Osteoblast (primary cell): ENCODE measurements around the gene CRADD. TPM values are rescaled to one million over a fixed set of nuclear protein-coding genes. Genes with fewer than 3 reads are reported as not detected.

Source experiments
- DNase-seq: peaks from one replicate; pipeline ENCODE4 v3.0.0; 2011; ENCODE audit warnings: low spot score, mixed read lengths; ENCODE audit not compliant: insufficient read length; ENCODE audit errors: missing footprints
- H2AFZ ChIP-seq: 2 replicates; pipeline ENCODE4 v1.6.0; 2011; ENCODE audit warnings: mild to moderate bottlenecking, low read length
- H3K27ac ChIP-seq: 2 replicates; pipeline ENCODE4 v1.5.1; 2011; ENCODE audit warnings: mild to moderate bottlenecking, low read depth, low read length, moderate library complexity
- H3K27me3 ChIP-seq: 2 replicates; pipeline ENCODE4 v1.6.0; 2012; ENCODE audit warnings: mild to moderate bottlenecking, control low read depth, inconsistent platforms, low read length, moderate library complexity; ENCODE audit not compliant: insufficient read depth
- H3K36me3 ChIP-seq: 2 replicates; pipeline ENCODE4 v1.5.1; 2011; ENCODE audit warnings: mild to moderate bottlenecking, low read length, control low read depth, moderate library complexity; ENCODE audit not compliant: insufficient read depth
- H3K4me1 ChIP-seq: 2 replicates; pipeline ENCODE4 v1.5.1; 2011; ENCODE audit warnings: mild to moderate bottlenecking, low read length, control low read depth, moderate library complexity; ENCODE audit not compliant: insufficient read depth
- H3K4me2 ChIP-seq: 2 replicates; pipeline ENCODE4 v1.6.0; 2011; ENCODE audit warnings: mild to moderate bottlenecking, low read length; ENCODE audit not compliant: insufficient read depth
- H3K4me3 ChIP-seq: fragments of 200-600 bp; sonication (generic); 3 replicates; pipeline ENCODE4 v1.5.1; 2012; ENCODE audit warnings: mild to moderate bottlenecking, low read length, inconsistent platforms; ENCODE audit not compliant: insufficient read depth
- H3K79me2 ChIP-seq: 2 replicates; pipeline ENCODE4 v1.6.0; 2012; ENCODE audit warnings: mild to moderate bottlenecking, low read length, control low read depth, inconsistent platforms; ENCODE audit not compliant: insufficient read depth
- H3K9me3 ChIP-seq: 2 replicates; pipeline ENCODE4 v1.5.1; 2011; ENCODE audit warnings: low read depth, low read length, control low read depth
- H4K20me1 ChIP-seq: 2 replicates; pipeline ENCODE4 v1.6.0; 2012; ENCODE audit warnings: mild to moderate bottlenecking, low read length, control low read depth; ENCODE audit not compliant: insufficient read depth
- total RNA-seq: library from RNA; depleted of rRNA; stranded (reverse); fragments of >200 nt; gene quantifications from 2 replicates; pipeline ENCODE4 v1.2.3, GENCODE V29; 2012
- TF ChIP-seq, protein P1 (sequence below): IDR thresholded peaks from 2 replicates; pipeline ENCODE4 v1.5.1; 2011; ENCODE audit warnings: mild to moderate bottlenecking, low read depth, low read length, moderate library complexity; ENCODE audit errors: extremely low read depth

The CRADD gene
- total RNA-seq, 1 donor: 15.6 TPM

GRCh38 chr12:93838193-93838592, 161.0 kb downstream of the CRADD start:
- no peak for DNase-seq

DNA sequence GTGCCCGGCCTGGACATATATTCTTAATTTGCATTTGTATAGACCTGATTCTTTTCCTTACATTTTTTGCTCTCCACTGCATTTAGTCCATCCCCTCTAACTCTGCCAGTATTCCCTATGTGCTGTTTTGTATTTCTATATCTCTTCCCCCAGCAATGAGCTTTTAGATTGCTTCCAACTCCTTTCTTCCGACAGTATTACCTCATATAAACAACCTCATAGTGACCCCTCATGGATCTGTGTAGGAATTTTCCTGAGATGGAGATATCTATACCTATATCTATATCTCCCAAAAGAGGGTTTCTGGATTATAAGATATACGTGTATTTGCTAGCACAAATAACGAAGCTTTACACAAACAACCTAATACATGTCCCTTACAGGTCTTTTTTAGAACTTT, 161.9 kb downstream of the CRADD start:
- H4K20me1 ChIP-seq: no peaks in the 10 kb centered on the region
- no peaks in the 10 kb centered on the region for H3K36me3 ChIP-seq
- no peak overlapping the region for H3K4me2 ChIP-seq
- H3K9me3 ChIP-seq: no peaks in the 10 kb centered on the region
- TF ChIP-seq, protein P1, sequence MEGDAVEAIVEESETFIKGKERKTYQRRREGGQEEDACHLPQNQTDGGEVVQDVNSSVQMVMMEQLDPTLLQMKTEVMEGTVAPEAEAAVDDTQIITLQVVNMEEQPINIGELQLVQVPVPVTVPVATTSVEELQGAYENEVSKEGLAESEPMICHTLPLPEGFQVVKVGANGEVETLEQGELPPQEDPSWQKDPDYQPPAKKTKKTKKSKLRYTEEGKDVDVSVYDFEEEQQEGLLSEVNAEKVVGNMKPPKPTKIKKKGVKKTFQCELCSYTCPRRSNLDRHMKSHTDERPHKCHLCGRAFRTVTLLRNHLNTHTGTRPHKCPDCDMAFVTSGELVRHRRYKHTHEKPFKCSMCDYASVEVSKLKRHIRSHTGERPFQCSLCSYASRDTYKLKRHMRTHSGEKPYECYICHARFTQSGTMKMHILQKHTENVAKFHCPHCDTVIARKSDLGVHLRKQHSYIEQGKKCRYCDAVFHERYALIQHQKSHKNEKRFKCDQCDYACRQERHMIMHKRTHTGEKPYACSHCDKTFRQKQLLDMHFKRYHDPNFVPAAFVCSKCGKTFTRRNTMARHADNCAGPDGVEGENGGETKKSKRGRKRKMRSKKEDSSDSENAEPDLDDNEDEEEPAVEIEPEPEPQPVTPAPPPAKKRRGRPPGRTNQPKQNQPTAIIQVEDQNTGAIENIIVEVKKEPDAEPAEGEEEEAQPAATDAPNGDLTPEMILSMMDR: no peak
- H3K27ac ChIP-seq: no peak overlapping the region
- no peak for DNase-seq
- no peak overlapping the region for H2AFZ ChIP-seq
- no peaks in the 10 kb centered on the region for H3K79me2 ChIP-seq
- no peak overlapping the region for H3K4me3 ChIP-seq
- H3K27me3 ChIP-seq: no peaks in the 10 kb centered on the region
- H3K4me1 ChIP-seq: no peaks in the 10 kb centered on the region

More at GRCh38 chr12:93838193-93838592, 161.0 kb downstream of the CRADD start:
- H3K4me1 ChIP-seq: no peaks in the 10 kb centered on the region
- no peak overlapping the region for H3K4me3 ChIP-seq
- no peak overlapping the region for H3K4me2 ChIP-seq
- H3K9me3 ChIP-seq: no peaks in the 10 kb centered on the region
- no peaks in the 10 kb centered on the region for H3K36me3 ChIP-seq
- TF ChIP-seq, protein P1: no peak
- no peak overlapping the region for H2AFZ ChIP-seq
- no peaks in the 10 kb centered on the region for H3K79me2 ChIP-seq
- no peaks in the 10 kb centered on the region for H4K20me1 ChIP-seq
- H3K27me3 ChIP-seq: no peaks in the 10 kb centered on the region
- no peak overlapping the region for H3K27ac ChIP-seq

GRCh38 chr12:93841671-93842070, 164.5 kb downstream of the CRADD start:
- no peak for DNase-seq
- Histone ChIP-seq H3K27me3 (no peaks in the 10 kb centered on the region), H3K27ac (no peak overlapping the region), H3K4me2 (no peak overlapping the region), H3K9me3 (no peaks in the 10 kb centered on the region), H3K4me1 (no peaks in the 10 kb centered on the region), H3K4me3 (no peak overlapping the region), H3K79me2 (no peaks in the 10 kb centered on the region), H3K36me3 (no peaks in the 10 kb centered on the region), H2AFZ (no peak overlapping the region), H4K20me1 (no peaks in the 10 kb centered on the region)
- TF ChIP-seq, protein P1: no peak

GRCh38 chr12:93844164-93844784, 167.1 kb downstream of the CRADD start:
- Histone ChIP-seq H3K4me1 (no peaks in the 10 kb centered on the region), H4K20me1 (no peaks in the 10 kb centered on the region), H3K4me3 (no peak overlapping the region), H3K27me3 (no peaks in the 10 kb centered on the region), H3K9me3 (no peaks in the 10 kb centered on the region), H3K27ac (no peak overlapping the region), H3K79me2 (no peaks in the 10 kb centered on the region), H2AFZ (no peak overlapping the region), H3K4me2 (no peak overlapping the region), H3K36me3 (no peaks in the 10 kb centered on the region)
- TF ChIP-seq, protein P1: no peak
- DNase-seq: no peak
